ENCODE measurements around the gene BMP7.
A peak's percentile ranks its signal among the peaks of the same experiment; 100 is the strongest.
"Not testable (repeated sequence)": the region's sequence is repeated elsewhere in the genome, so short reads cannot be mapped to it uniquely, and the experiment has no call there.

Gene BMP7

GRCh38 chr20:57210911-57211280 lies 55.5 kb downstream of the BMP7 start:
- no peak for DNase-seq (ENCODE audit: low read depth)

- no peak for DNase-seq (ENCODE audit: low read depth)
These were observed 56.2 kb downstream of the BMP7 start for GRCh38 chr20:57210054-57210910.

DNA sequence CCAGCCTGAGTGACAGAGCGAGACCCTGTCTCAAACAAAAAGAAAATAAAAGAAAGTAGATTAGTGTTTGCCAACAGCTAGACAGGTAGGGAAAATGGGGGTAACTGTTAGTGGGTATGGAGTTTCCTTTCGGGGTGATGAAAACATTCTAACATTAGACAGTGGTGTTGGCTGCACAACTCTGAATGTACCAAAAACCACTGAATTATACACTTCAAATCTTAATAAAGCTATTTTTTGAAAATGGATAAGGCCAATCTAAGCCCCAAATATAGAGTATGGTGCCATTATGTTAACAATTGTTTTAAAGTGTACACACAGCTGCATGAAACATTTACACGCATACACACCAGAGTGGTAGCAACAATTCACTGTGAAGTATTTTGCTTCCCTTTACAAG lies 57.0 kb downstream of the BMP7 start:
- DNase-seq (ENCODE audit: low read depth) = no peak

GRCh38 chr20:57208198-57208597 lies 58.2 kb downstream of the BMP7 start:
- no peak for DNase-seq (ENCODE audit: low read depth)

DNA sequence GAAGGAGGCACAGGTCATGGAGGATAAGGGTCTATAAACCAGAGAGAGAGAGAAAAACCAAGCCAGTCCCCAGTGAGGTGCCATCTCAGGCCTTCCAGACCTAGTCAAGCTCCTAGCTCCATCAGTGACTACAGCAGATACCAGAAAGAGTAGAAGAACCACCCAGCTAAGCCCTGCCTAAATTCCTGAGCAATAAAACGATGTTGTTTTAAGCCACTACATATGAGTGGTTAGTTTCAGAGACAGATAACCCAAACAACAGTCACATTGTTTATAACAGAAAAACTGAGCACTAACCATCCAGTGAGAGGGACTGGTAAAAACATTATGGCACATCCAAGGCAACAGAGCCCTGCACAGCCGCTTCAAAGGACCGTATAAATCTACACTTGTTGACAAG lies 59.2 kb downstream of the BMP7 start:
- no peak for DNase-seq (ENCODE audit: low read depth)

GRCh38 chr20:57205606-57206219 lies 60.7 kb downstream of the BMP7 start:
- DNase-seq (ENCODE audit: low read depth) = peak; percentile 66

DNA sequence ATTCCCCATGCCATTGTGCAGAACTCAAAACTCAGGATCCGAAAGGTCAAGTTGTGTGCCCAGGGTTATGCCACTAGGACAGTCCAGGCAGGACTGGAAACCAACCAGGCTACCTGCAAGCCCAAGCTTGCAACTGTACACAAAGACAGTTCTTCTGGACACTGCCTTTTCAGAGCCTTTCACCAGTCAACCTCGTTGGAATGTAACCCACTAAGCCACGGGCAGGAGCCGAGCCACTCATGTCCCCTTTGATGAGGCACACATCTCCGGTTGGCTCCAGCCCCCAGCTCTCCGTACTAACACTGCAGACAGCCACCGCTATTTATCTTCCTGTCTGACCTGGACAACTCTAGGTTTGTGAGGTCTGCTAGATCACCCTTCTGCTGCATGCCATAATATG lies 62.5 kb downstream of the BMP7 start:
- DNase-seq (ENCODE audit: low read depth) = no peak

DNA sequence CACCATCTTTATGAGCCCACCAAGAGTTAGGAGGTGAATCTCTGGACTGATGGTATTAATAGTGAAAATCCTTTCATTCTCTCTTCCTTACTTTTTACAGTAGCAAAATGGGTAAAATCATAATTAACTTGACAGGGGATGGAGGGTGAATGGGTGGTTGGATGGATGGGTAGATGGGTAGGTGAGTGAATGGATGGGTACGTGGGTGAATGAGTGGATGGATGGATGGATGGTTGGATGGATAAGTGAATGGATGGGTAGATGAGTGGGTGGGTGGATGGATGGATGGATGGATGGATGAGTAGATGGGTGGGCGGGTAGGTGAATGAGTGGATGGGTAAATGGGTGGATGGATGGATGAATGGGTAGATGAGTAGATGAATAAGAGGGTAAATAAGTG lies 63.2 kb downstream of the BMP7 start:
- DNase-seq (ENCODE audit: low read depth) = no peak

DNA sequence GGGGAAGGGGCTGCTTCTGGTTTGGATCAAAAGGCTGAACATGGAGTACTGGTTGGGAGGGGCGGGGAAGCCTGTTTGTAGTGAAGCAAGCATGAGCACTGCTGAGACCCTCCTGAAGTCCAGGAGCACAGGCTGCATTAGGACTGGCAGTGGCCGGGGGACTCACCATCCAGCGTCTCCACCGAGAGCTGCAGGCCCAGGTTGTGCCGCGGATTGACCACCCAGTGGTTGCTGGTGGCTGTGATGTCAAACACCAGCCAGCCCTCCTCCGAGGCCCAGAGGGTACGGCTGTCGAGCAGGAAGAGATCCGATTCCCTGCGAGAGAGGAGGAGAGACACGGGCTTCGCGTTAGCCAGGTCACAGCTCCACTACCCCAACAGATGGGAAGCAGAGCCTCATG lies 64.1 kb downstream of the BMP7 start:
- DNase-seq (ENCODE audit: low read depth) = no peak

DNA sequence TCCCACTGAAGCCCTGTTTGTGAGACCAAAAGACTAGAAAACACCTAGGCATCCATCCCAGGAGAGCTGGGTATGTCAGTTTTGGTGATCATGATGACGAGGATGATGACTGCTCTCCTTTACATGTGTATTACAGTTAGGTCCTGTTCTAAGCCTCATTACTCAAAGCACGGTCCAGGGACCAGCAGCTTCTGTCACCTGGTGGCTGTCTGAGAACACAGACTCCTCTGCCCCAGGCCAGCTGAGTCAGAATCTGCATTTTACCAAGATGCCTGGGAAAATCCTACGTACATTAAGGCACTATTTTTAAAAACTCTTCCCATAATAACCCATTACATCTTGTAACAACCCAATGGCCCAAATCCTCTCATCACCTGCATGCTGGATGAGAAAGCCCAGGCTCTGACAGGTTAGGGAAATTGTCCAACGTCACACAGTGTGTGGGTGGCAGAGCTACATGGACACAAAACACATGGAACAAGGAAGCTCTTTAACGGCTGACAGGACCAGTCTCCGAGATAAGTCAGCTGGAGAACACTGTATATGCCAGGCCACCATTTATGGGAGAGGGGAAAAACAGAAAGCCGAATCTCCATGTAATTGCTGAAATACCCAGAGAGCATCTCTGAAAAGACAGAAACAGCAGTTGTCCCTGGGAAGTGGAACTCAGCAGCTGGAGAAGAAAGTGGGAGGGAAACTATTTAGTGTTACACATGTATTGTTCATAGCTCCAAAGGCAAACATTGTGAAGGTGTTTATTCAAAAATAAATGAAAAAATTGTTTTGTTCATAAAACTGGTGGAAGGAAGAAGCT lies 65.4 kb downstream of the BMP7 start:
- DNase-seq (ENCODE audit: low read depth) = no peak

DNA sequence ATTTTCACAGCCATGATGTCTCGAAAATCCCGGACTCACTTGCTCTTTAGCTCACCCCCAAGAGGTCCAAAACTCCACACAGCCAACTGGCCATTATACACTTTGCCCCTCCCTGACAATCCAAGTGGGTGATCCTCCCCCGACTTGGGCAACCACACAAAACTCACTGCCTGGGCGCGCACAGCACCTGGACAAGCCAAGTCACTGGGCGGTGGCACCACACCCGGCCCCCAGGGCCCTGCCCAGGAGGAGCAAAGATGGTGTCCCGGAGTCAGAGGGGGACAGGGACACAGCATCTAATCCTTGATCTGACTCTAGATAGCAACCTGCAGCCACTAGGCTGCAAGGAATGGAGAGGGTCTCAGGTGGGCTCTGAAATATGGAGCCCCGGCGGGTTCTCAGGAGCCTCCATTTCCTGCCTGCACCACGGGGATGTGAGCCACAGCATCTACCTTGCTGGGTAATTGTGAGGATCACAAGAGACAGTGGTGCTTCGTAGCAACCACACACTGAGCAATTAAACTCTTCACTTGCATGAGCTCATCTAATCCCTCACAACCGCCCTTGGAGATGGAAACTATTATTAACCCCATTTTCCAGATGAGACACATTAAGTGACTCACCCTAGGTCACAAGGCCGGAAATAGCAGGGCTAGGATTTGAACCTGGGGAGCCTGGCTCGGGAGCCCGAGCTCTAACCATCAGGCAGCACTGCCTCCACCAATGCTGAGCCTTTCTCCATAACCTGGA lies 66.6 kb downstream of the BMP7 start:
- no peak for DNase-seq (ENCODE audit: low read depth)

- no peak for DNase-seq (ENCODE audit: low read depth)
These were observed 68.0 kb downstream of the BMP7 start for GRCh38 chr20:57198132-57199072.

- no peak for DNase-seq (ENCODE audit: low read depth)
These were observed 68.9 kb downstream of the BMP7 start for GRCh38 chr20:57197352-57198131.

- peak; percentile 8 for DNase-seq (ENCODE audit: low read depth)
These were observed 70.9 kb downstream of the BMP7 start for GRCh38 chr20:57195469-57196100.

GRCh38 chr20:57195023-57195422 lies 71.4 kb downstream of the BMP7 start:
- DNase-seq (ENCODE audit: low read depth) = no peak

GRCh38 chr20:57194154-57194553 lies 72.3 kb downstream of the BMP7 start:
- DNase-seq (ENCODE audit: low read depth) = no peak

DNA sequence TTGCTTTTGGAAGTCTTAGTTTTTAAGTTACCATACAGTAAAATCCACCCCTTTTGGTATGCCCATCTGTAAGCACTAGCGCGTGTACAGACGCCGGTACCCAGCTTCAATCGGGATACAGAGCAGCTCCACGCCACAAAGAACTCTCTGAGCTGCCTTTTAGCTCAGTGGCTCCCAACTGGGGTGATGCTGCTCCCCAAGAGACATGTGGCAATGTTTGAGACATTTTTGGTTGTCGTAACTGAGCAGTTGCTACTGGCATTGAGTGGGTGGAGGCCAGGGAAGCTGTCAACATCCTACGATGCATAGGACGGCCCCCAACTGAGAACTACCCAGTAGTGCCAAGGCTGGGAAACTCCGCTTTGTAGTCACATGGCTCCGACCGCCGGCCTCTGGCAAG lies 73.3 kb downstream of the BMP7 start:
- DNase-seq (ENCODE audit: low read depth) = no peak

DNA sequence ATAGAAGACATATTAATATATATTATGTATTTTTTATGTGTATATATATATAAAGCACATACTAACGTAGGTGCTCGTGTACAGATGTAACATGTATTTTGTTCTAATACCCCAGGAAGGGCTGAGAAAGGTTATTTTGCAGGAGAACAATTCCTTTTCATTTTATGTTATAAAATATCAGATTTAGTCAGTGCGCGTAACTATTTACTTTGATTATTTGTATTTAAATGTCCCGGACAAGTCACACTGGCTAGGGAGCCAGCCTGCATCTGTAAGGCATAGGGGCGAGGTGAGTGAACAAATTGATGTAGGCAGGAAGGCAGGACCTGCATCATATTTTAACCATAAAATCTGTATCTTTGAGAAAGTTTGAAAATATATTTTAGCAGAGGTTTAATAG lies 74.1 kb downstream of the BMP7 start:
- no peak for DNase-seq (ENCODE audit: low read depth)

DNA sequence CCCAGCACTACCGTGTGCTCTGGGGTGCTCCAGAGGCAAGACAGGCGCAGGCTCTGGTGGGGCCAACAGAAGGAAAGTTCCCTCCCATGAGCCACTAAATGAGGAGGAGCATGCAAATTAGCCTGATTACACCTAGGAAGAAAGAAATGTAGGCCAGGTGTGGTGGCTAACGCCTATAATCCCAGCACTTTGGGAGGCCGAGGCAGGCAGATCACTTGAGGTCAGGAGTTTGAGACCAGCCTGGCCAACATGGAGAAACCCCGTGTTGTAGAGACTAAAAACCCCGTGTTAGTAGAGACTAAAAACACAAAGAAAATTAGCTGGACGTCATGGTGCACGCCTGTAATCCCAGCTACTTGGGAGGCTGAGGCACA lies 75.2 kb downstream of the BMP7 start:
- DNase-seq (ENCODE audit: low read depth) = not testable (repeated sequence)

All from HS-5 (cell line).